HG03025 (cell line): ENCODE measurements around the gene TCTA.

Source experiments
- ATAC-seq: cut with Tn5 transposase; IDR thresholded peaks from one replicate; pipeline ENCODE4 v1.9.1; 2021; ENCODE audit warnings: mild to moderate bottlenecking, moderate library complexity; ENCODE audit not compliant: unreplicated experiment, low FRiP score

TCTA gene

GRCh38 chr3:49456466-49456865, 44.2 kb downstream of the TCTA start:
- ATAC-seq, result no peak

GRCh38 chr3:49460188-49460890, 48.1 kb downstream of the TCTA start:
- no peak for ATAC-seq

DNA sequence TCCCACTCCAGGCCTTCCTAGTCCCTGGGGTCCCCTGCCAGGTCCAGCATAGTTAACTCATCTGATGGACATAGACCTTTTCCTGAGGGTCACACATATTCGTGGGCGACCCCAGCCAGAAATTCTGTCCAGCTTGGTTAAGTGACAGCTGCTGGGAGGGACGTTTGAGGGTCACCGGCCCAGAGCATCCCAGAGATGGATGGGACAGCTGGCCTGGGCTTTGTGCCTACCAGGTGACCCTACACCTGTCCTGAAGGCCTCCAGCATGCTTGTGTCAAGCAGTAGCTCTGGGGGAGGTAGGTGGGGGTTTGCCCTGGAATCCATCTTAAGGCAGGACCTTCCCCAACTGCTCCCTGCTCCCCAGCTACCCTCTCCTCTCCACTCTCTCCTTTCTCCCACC, 48.7 kb downstream of the TCTA start:
- ATAC-seq, result no peak

DNA sequence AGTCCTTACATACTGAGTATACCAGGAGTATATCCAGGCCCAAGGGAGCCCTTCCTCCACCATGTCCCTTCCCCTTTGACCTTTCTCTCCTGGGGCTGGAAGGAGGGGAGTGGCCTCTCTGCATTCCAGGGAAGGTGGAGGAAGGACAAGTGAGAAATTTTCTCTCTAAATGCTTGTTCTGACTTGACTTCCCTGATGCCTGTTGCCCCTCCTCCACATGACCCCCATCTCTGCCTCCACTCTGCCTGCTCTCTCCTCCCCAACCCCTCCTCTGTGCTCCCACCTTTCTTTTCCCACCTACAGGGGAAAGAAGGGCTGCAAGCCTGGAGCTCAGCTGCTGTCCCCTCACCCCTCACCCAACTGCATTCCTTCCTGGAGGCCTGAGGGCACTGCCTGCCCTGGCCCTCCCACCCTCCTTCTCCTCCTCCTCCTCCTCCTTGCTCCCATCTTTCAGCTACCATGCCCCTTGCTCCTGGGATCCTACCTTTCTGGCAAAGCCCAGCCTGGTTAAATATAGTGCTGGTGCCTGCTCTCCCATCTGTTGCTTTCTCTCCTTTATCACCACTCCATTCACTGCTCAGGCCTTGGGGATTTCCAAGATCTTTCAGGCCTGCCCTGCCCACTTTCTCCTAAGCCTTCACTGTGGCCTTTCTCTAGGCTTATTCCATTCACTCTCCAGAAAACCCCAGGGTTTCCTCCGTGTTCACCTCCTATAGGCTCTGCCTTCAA, 49.4 kb downstream of the TCTA start:
- ATAC-seq, result no peak

DNA sequence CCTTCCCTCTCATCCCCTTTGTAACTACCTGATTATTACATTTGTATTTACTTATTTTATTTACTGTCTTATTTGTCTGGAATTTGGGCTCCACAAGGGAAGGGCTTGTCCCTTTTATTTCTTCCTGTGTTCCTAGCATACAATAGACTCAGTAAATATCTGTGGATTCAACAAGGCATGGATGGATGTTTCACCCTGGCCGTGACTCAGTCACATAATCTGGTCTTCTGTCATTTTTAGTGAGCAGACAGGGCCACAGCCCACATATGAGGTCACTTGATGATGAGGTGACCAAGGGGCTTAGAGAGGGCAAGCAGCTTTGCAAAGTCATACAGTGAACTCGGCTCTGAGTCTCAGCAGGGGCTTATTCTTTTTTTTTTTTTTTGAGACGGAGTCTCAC, 50.0 kb downstream of the TCTA start:
- no peak for ATAC-seq

DNA sequence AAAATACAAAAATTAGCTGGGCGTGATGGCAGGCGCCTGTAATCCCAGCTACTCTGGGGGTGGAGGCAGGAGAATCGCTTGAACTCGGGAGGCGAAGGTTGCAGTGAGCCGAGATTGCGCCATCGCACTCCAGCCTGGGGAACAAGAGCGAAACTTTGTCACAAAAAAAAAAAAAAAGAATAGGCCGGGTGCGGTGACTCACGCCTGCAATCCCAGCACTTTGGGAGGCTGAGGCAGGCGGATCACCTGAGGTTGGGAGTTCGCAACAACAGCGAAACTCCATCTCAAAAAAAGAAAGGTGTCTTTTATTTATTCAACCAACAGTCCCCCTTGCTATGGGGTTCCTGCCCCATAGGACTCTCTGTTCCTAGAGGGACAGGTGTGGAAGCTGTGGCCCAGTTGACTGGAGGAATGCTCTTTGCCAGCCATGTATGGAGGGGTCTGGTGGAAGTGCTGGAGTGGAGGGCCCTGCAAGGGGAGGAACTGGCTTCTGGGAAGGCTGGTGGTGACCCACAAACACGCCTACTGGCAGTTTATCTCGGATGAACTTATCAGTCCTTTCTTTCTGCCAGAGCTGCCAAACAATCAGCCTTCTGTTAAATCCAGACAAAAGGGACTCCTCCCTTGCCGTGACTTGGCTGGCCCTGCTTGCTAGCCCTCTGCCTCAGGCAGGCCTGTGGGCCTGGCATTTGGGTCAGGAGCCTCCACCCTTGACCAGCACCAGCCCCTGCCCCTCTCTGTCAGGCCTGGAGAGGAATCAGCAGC, 53.2 kb downstream of the TCTA start:
- ATAC-seq, result no peak
